ENCODE results near the gene CNTNAP2. TPM values are rescaled to one million over a fixed set of nuclear protein-coding genes. Genes with fewer than 3 reads are reported as not detected.

Gene CNTNAP2
- total RNA-seq, 1 donor from 2014 or later, result 5.4 TPM

DNA sequence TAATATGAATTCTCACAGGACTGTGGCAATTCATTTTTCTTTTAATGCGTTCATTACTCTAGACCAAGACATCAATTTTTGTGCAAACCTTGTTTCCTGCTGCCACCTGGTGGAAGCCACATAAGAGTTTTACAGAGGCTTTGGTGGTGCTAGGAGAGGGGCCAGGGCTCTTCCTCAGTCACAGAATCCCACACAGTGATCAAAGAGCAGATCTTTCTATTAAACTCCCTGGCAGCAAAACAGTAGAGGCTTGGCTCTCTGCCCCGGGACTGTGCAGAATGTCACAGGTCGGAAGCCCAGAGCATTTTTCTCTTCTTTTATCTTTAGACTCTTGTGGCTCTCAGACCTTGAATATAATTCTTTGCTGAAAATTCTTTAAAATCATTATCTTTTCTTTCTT lies 1967.5 kb downstream of the CNTNAP2 start:
- DNase-seq (ENCODE audit: low spot score), result peak; percentile 49
- peaks cover 10% of the 10 kb centered on the region for H3K9me3 Mint-ChIP-seq (ENCODE audit: unreplicated experiment)
- peaks cover 5% of the 10 kb centered on the region for H3K36me3 Mint-ChIP-seq (ENCODE audit: low read depth, unreplicated experiment)
- TF ChIP-seq, protein P1, sequence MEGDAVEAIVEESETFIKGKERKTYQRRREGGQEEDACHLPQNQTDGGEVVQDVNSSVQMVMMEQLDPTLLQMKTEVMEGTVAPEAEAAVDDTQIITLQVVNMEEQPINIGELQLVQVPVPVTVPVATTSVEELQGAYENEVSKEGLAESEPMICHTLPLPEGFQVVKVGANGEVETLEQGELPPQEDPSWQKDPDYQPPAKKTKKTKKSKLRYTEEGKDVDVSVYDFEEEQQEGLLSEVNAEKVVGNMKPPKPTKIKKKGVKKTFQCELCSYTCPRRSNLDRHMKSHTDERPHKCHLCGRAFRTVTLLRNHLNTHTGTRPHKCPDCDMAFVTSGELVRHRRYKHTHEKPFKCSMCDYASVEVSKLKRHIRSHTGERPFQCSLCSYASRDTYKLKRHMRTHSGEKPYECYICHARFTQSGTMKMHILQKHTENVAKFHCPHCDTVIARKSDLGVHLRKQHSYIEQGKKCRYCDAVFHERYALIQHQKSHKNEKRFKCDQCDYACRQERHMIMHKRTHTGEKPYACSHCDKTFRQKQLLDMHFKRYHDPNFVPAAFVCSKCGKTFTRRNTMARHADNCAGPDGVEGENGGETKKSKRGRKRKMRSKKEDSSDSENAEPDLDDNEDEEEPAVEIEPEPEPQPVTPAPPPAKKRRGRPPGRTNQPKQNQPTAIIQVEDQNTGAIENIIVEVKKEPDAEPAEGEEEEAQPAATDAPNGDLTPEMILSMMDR (IDR thresholded peaks at IDR 0.05; ENCODE audit: unreplicated experiment), result no peak
- H3K4me3 Mint-ChIP-seq (ENCODE audit: unreplicated experiment), result no peak overlapping the region
- no peaks in the 10 kb centered on the region for H3K4me1 Mint-ChIP-seq (ENCODE audit: unreplicated experiment)
- no peak overlapping the region for H3K27ac Mint-ChIP-seq (ENCODE audit: unreplicated experiment)
- no peaks in the 10 kb centered on the region for H3K27me3 Mint-ChIP-seq (ENCODE audit: unreplicated experiment)

DNA sequence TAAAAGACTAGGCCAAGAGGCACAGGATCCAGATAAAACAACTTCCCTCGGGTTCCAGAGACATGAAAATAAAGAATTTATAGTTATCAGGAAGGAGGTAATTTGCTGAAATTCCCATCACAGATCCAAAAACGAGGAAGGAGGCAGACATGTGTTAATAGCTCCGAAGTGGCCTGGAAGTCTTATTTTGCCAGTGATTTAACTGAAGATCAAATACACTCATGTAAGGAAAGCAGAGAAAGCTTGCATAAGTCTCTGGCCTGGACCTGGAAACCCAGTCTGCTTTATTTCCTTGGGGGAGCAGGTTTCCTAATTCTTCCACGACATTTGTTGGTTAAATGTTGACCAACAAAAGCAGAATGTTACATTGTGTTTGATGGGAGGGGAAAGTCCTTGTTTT lies 1975.3 kb downstream of the CNTNAP2 start:
- Mint-ChIP-seq H3K36me3 (ENCODE audit: low read depth, unreplicated experiment) (no peaks in the 10 kb centered on the region), H3K9me3 (ENCODE audit: unreplicated experiment) (no peaks in the 10 kb centered on the region), H3K27ac (ENCODE audit: unreplicated experiment) (no peak overlapping the region), H3K4me1 (ENCODE audit: unreplicated experiment) (no peaks in the 10 kb centered on the region), H3K4me3 (ENCODE audit: unreplicated experiment) (no peak overlapping the region), H3K27me3 (ENCODE audit: unreplicated experiment) (no peaks in the 10 kb centered on the region)
- no peak for DNase-seq (ENCODE audit: low spot score)
- TF ChIP-seq, protein P1 (IDR thresholded peaks at IDR 0.05; ENCODE audit: unreplicated experiment), result no peak

DNA sequence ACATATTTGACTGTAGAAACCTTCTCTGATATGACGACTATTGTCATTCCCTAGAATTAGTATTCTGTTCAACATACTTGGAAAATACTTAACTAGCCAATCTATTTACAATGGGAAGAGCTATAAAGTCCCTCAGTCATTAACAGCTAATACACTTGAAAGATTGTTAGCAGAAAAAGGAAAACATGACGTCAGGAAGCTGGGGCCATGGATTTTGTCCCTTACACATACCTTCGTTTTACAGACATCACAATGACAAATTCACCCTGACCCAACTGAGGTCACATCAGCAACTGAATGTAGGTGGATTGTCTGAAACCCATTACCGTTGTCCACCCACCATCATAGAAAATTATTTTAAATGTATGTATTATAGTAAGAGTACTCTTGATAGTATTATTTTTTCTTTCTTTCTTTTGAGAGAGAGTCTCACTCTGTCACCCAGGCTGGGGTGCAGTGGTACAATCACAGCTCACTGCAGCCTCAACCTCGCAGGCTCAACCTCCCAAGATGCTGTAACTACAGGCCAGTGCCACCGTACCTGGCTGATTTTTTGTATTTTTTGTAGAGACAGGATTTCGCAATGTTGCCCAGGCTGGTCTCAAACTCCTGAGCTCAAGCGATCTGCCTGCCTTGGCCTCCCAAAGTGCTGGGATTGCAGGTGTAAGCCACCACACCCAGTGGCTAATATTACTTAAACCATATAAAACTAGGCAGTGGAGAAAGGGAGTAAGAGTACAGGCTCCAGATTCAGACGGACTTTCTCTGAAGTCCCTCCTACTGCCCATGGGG lies 1977.0 kb downstream of the CNTNAP2 start:
- H3K36me3 Mint-ChIP-seq (ENCODE audit: low read depth, unreplicated experiment), result no peaks in the 10 kb centered on the region
- H3K27ac Mint-ChIP-seq (ENCODE audit: unreplicated experiment), result no peak overlapping the region
- H3K4me3 Mint-ChIP-seq (ENCODE audit: unreplicated experiment), result no peak overlapping the region
- H3K9me3 Mint-ChIP-seq (ENCODE audit: unreplicated experiment), result no peaks in the 10 kb centered on the region
- H3K4me1 Mint-ChIP-seq (ENCODE audit: unreplicated experiment), result no peaks in the 10 kb centered on the region
- TF ChIP-seq, protein P1 (IDR thresholded peaks at IDR 0.05; ENCODE audit: unreplicated experiment), result no peak
- H3K27me3 Mint-ChIP-seq (ENCODE audit: unreplicated experiment), result peaks cover 2% of the 10 kb centered on the region
- DNase-seq (ENCODE audit: low spot score), result no peak

DNA sequence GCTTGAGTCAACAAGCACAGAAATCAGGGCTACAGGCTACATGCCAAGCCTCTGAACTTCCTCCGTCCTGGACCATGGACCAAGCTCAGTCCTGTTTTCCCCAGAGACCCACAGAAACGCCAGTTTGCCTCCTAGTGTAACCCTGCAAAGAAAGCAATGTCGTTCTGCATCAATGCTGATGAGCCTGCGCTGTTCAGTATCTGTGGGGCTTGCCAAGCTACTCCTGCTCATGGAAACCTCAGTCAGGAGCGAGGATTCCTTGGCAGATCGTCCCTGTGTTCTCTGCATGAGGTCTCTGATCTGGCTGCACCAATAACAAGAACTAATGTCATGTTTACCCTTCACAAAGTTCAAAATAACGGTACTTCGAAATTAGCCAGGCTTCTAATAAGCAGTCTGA lies 1978.5 kb downstream of the CNTNAP2 start:
- Mint-ChIP-seq H3K36me3 (ENCODE audit: low read depth, unreplicated experiment) (no peaks in the 10 kb centered on the region), H3K27ac (ENCODE audit: unreplicated experiment) (no peak overlapping the region), H3K4me1 (ENCODE audit: unreplicated experiment) (no peaks in the 10 kb centered on the region), H3K27me3 (ENCODE audit: unreplicated experiment) (peaks cover 2% of the 10 kb centered on the region), H3K9me3 (ENCODE audit: unreplicated experiment) (no peaks in the 10 kb centered on the region), H3K4me3 (ENCODE audit: unreplicated experiment) (no peak overlapping the region)
- DNase-seq (ENCODE audit: low spot score), result no peak
- TF ChIP-seq, protein P1 (IDR thresholded peaks at IDR 0.05; ENCODE audit: unreplicated experiment), result no peak

DNA sequence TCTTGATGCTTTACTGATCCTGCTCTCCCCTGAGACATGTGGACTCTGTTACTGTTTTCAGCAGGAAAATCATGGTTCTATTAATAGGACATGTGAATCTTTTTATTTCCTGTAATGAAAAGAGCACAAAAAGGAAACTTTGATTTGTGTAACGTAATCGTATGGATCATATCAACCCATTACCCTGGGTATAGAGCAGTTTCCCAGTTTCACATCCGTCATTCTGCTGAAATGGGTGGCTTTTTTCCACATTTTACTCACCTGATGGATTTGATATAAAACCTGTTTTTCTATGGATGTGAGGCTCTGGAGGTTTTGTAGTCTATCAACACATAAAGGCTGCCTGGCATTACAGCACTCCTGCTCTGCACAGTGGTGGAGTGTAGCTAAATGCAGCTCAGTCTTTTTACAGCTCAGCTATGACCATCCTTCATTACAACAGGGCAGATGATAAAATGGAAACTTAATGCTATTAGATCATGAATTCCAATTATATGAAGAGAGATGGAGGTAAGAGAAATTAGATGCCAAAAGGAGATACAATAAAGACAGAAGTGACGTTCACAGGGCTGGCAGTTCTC lies 1987.6 kb downstream of the CNTNAP2 start:
- TF ChIP-seq, protein P1 (IDR thresholded peaks at IDR 0.05; ENCODE audit: unreplicated experiment), result no peak
- no peaks in the 10 kb centered on the region for H3K9me3 Mint-ChIP-seq (ENCODE audit: unreplicated experiment)
- peaks cover 4% of the 10 kb centered on the region for H3K4me1 Mint-ChIP-seq (ENCODE audit: unreplicated experiment)
- H3K27me3 Mint-ChIP-seq (ENCODE audit: unreplicated experiment), result no peaks in the 10 kb centered on the region
- no peak overlapping the region for H3K27ac Mint-ChIP-seq (ENCODE audit: unreplicated experiment)
- no peak overlapping the region for H3K4me3 Mint-ChIP-seq (ENCODE audit: unreplicated experiment)
- DNase-seq (ENCODE audit: low spot score), result no peak
- H3K36me3 Mint-ChIP-seq (ENCODE audit: low read depth, unreplicated experiment), result no peaks in the 10 kb centered on the region
